ENCODE results near the gene SVIL.

- TF ChIP-seq CTCF (IDR thresholded peaks at IDR 0.05) (no peak), EP300 (IDR thresholded peaks at IDR 0.05) (no peak), POLR2AphosphoS5 (IDR thresholded peaks at IDR 0.05) (peak in 3 of 4 donors; percentile 29 to 60 (median 52)), POLR2A (IDR thresholded peaks at IDR 0.05) (no peak)
These were observed 154.5 kb downstream of the SVIL start for GRCh38 chr10:29479981-29480954.
